Hematopoietic multipotent progenitor cell (in vitro differentiated cells): ENCODE results near the gene RASSF9. TPM values are rescaled to one million over a fixed set of nuclear protein-coding genes. Genes with fewer than 3 reads are reported as not detected.

Experiments used
- total RNA-seq: library from RNA; depleted of rRNA; stranded (reverse); fragments of >200 nt; gene quantifications from one replicate; pipeline ENCODE4 v1.2.3, GENCODE V29; 2012

Gene RASSF9
- total RNA-seq, 1 donor = 0.27 TPM

Other genes with a start within 250 kb of the RASSF9 start
- not detected for gene NTS, start 37.9 kb upstream of the RASSF9 start, total RNA-seq